GM18907 (cell line): ENCODE results near the gene NEK11.

ENCODE experiments used
- ATAC-seq: cut with Tn5 transposase; IDR thresholded peaks from one replicate; pipeline ENCODE4 v1.9.1; 2021; ENCODE audit warnings: mild to moderate bottlenecking, moderate library complexity; ENCODE audit not compliant: unreplicated experiment

The NEK11 gene

GRCh38 chr3:131353016-131353877, 326.6 kb downstream of the NEK11 start:
- ATAC-seq = peak; percentile 51

GRCh38 chr3:131353986-131354385, 327.3 kb downstream of the NEK11 start:
- ATAC-seq = no peak

- no peak for ATAC-seq
Observed at GRCh38 chr3:131356006-131356595, 329.4 kb downstream of the NEK11 start.

GRCh38 chr3:131357275-131357674, 330.6 kb downstream of the NEK11 start:
- no peak for ATAC-seq

- ATAC-seq = no peak
Observed at GRCh38 chr3:131360191-131360755, 333.6 kb downstream of the NEK11 start.

- ATAC-seq = peak; percentile 9
Observed at GRCh38 chr3:131361066-131361463, 334.4 kb downstream of the NEK11 start.

- ATAC-seq = peak; percentile 70
Observed at GRCh38 chr3:131361464-131362421, 335.1 kb downstream of the NEK11 start.

GRCh38 chr3:131363275-131363674, 336.6 kb downstream of the NEK11 start:
- ATAC-seq = no peak

GRCh38 chr3:131370935-131371687, 344.4 kb downstream of the NEK11 start:
- no peak for ATAC-seq

GRCh38 chr3:131371688-131372066, 345.0 kb downstream of the NEK11 start:
- ATAC-seq = no peak

- ATAC-seq = no peak
Observed at GRCh38 chr3:131374741-131375140, 348.1 kb downstream of the NEK11 start.

GRCh38 chr3:131380821-131381444, 354.3 kb downstream of the NEK11 start:
- ATAC-seq = peak; percentile 1

- peak; percentile 99 for ATAC-seq
Observed at GRCh38 chr3:131381445-131382291, 355.0 kb downstream of the NEK11 start, which contains the start of gene NUDT16. NUDT16 (plus strand) TSS chr3:131381774; CDS start chr3:131381805, 31 bp downstream.

GRCh38 chr3:131386429-131387165, 359.9 kb downstream of the NEK11 start:
- ATAC-seq = no peak

- no peak for ATAC-seq
Observed at GRCh38 chr3:131387796-131388489, 361.3 kb downstream of the NEK11 start.

GRCh38 chr3:131388490-131388799, 361.8 kb downstream of the NEK11 start:
- ATAC-seq = no peak

- ATAC-seq = no peak
Observed at GRCh38 chr3:131390331-131390730, 363.7 kb downstream of the NEK11 start.

- no peak for ATAC-seq
Observed at GRCh38 chr3:131393051-131393450, 366.4 kb downstream of the NEK11 start.
